HG03095 (cell line): ENCODE results near the gene UBTD1.
"Not testable (repeated sequence)": the region's sequence is repeated elsewhere in the genome, so short reads cannot be mapped to it uniquely, and the experiment has no call there.

ENCODE experiments used
- ATAC-seq: cut with Tn5 transposase; IDR thresholded peaks from one replicate; pipeline ENCODE4 v1.9.1; 2021; ENCODE audit warnings: moderate library complexity; ENCODE audit not compliant: unreplicated experiment

The UBTD1 gene

GRCh38 chr10:97537186-97537869 is 38.6 kb downstream of the UBTD1 start:
- ATAC-seq = no peak

DNA sequence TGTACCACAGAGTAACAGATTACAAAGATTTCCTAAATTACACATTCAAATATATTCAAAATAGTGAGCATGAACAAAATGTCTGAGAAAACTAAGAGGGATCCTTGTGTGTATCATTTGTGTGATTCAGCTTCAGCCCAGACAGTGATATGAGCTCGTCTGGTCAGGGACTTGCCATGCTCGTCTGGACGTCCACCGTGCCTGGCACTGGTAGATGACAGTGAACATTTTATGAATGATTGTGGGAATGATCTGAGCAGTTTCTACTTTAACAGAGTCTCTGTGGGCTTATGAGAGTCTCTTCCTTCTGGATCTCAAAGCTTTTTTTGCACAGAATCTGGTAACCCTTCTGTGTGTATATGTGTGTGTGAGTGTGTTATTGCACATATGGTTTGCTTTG is 39.7 kb downstream of the UBTD1 start:
- ATAC-seq = no peak

GRCh38 chr10:97538839-97539238 is 40.1 kb downstream of the UBTD1 start:
- ATAC-seq = no peak

- ATAC-seq = no peak
Measured at GRCh38 chr10:97539523-97540200, 40.9 kb downstream of the UBTD1 start.

- no peak for ATAC-seq
Measured at GRCh38 chr10:97540669-97541500, 42.2 kb downstream of the UBTD1 start.

DNA sequence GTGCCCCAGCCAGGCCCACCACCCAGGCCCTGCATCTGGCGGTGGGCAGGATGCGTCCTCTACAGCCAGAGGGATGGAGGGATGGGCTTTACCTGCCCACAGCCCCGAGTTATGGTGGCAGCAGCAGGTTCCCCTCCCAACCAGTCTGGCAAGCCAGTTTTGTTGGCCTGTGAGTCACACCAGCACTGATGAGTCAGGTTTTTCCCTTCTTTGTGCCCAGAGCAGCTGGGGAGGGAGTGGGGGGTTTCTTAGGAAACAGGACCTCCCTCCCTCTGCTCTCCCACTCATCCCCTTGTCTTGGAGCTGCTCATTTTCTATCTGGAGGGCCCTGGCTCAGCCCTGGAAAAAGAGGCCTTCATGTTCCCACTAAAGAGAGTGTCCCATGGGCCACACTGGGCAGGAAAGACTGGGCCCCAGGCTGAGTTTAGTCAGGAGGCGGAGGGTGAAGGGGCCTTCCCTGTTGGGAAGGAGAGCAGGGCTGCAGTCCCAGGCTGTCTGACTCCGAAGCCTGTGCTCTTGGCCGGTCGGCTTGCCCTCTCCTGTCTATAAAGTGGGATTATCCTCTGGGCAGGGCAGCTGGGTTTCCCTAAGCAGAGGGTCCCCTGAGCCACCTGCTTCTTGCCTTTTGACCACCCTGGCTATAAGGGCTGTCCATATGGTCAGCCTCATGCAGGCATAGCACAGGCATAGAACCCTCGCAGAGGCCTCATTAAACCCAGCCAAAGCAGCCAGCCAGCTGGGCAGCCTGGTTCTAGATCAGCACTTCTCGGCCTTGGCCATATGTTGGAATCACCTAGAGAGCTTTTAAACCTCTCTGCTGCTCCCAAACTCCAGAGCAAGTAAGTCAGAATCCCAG is 43.7 kb downstream of the UBTD1 start:
- no peak for ATAC-seq

GRCh38 chr10:97543025-97543546 is 44.4 kb downstream of the UBTD1 start:
- no peak for ATAC-seq

GRCh38 chr10:97546456-97547270 is 47.9 kb downstream of the UBTD1 start:
- ATAC-seq = no peak

GRCh38 chr10:97547271-97547600 is 48.5 kb downstream of the UBTD1 start:
- ATAC-seq = no peak

GRCh38 chr10:97547962-97548361 is 49.2 kb downstream of the UBTD1 start:
- no peak for ATAC-seq

DNA sequence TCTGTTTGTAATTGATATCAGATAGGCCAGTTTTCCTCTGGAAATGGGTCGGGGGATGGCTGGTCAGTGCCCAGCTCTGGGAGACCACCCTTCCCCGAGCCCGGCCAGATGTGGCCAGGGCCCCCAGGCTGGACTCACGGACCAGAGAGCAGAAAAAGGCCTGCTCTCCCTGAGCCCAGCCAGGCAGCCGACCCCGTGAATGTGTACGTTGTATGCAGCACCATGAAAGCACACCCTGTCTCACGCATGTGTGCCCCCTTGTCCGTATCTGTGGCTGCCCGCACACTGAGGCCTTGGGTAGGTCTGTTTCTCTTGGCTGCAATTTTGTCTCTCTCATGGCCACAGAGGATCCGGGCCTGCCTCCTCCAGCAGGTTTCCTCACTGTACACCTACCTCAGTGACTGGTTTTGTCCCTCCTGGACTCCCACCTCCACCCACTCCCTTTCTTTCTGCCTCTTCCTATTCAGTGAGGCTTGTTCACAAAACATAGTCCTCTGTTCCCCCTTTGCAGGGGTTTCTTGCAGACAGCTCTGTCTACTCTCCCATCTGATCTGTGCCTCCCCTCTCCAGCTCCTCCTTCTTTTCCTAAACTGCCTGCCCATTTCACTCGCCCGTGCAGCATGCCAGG is 50.2 kb downstream of the UBTD1 start:
- no peak for ATAC-seq

- no peak for ATAC-seq
Measured at GRCh38 chr10:97549587-97550322, 51.0 kb downstream of the UBTD1 start.

- ATAC-seq = no peak
Measured at GRCh38 chr10:97550336-97551149, 51.8 kb downstream of the UBTD1 start.

- ATAC-seq = no peak
Measured at GRCh38 chr10:97551271-97551670, 52.5 kb downstream of the UBTD1 start.

- ATAC-seq = no peak
Measured at GRCh38 chr10:97553575-97554031, 54.9 kb downstream of the UBTD1 start.

GRCh38 chr10:97554336-97554735 is 55.6 kb downstream of the UBTD1 start:
- not testable (repeated sequence) for ATAC-seq

- ATAC-seq = not testable (repeated sequence)
Measured at GRCh38 chr10:97555541-97555940, 56.8 kb downstream of the UBTD1 start.
